Mucosa of stomach (tissue), 1 donor: ENCODE measurements around the gene PECR.
A peak's percentile ranks its signal among the peaks of the same experiment; 100 is the strongest.
"Not testable (repeated sequence)": the region's sequence is repeated elsewhere in the genome, so short reads cannot be mapped to it uniquely, and the experiment has no call there.

ENCODE experiments used
- H3K27me3 ChIP-seq: one replicate; pipeline ENCODE4 v1.7.0; 2013; ENCODE audit warnings: mild to moderate bottlenecking, low read length; ENCODE audit not compliant: control insufficient read depth, insufficient read depth
- H3K36me3 ChIP-seq: one replicate; pipeline ENCODE4 v1.7.0; 2013; ENCODE audit warnings: low read length; ENCODE audit not compliant: control insufficient read depth, insufficient read depth
- H3K4me1 ChIP-seq: one replicate; pipeline ENCODE4 v1.7.0; 2013; ENCODE audit warnings: mild to moderate bottlenecking, low read length; ENCODE audit not compliant: control insufficient read depth, insufficient read depth
- H3K4me3 ChIP-seq: one replicate; pipeline ENCODE4 v1.7.0; 2013; ENCODE audit warnings: low read length
- H3K9ac ChIP-seq: one replicate; pipeline ENCODE4 v1.7.0; 2013; ENCODE audit warnings: mild to moderate bottlenecking, low read length, moderate library complexity
- H3K9me3 ChIP-seq: one replicate; pipeline ENCODE4 v1.7.0; 2013; ENCODE audit warnings: mild to moderate bottlenecking, low read length, moderate library complexity; ENCODE audit not compliant: control insufficient read depth
- donor health status: Pancreatic carcinoma.

Gene PECR

DNA sequence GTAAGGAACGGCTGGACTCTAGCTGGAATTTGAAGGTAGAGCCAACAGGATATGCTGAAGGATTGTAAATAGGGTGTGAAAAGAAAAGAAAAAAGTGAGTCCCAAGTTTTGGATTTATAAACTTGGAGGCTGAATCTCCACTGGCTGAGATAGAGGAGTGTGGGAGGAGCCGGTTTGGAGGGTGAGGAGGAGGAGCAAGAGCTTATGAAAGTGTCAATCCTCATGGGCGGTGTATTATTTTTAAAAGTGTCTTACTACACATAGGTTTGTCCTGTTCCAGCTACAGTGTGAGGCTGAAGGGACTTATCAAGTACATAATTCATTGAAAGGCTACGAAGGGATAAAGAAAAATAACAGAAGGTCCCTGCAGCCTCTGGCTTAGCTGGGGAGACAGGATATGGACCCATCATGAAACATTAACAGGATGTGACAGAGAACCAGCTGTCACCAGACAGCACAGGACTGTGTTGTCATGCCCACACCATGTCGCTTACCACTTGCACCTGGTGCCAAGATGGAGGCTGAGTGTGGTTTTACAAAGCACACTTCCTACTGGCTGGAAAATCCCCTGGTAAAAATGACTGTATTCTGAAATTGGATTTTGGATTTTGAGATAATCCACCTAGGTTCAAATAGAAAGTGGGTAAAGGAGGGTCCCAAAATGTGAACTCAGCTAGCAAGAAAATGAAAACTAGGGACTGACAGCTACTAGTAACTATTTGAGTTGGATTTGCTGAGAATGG lies 65.7 kb downstream of the PECR start:
- H3K4me1 ChIP-seq = no peaks in the 10 kb centered on the region
- H3K9me3 ChIP-seq = no peaks in the 10 kb centered on the region
- H3K9ac ChIP-seq = no peak overlapping the region
- H3K27me3 ChIP-seq = no peaks in the 10 kb centered on the region
- no peak overlapping the region for H3K4me3 ChIP-seq
- H3K36me3 ChIP-seq = no peaks in the 10 kb centered on the region

DNA sequence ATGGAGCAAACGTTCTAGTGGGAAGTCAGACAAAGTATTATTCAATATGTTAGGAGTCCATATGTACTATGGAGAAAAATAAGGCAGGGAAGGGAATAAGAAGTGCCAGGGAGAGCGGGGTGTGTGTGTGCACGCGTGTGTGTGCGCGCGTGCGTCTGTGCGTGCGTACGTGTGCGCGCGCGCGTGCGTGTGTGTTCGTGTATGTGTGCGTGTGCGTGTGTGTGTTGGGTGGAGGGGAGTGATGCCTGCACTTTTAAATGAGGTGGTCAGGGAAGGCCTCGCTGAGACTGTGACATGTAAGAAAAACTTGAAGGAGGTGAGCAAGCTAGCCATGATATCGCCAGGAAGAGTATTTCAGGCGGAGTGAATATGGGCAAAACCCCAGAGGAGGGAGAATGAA lies 66.6 kb downstream of the PECR start:
- H3K27me3 ChIP-seq = no peaks in the 10 kb centered on the region
- H3K9me3 ChIP-seq = no peaks in the 10 kb centered on the region
- H3K9ac ChIP-seq = no peak overlapping the region
- H3K36me3 ChIP-seq = no peaks in the 10 kb centered on the region
- no peak overlapping the region for H3K4me3 ChIP-seq
- no peaks in the 10 kb centered on the region for H3K4me1 ChIP-seq

DNA sequence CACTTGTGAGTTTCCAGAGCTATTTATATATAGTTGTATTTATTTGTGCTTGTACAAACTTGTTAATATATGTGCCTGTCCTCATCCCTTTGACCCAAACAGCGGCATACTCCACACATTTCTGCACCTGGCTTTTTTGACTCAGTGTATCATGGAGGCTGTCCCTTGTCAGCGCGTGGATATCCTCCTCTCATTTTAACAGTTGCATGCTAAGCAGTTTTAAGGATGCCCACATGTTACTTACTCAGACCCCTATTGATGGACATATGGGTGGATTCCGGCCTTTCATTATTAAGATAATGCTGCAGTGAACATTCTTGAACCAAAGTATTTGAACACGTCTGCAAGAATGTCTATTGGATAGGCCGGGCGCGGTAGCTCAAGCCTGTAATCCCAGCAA lies 67.6 kb downstream of the PECR start:
- H3K4me3 ChIP-seq = no peak overlapping the region
- H3K9me3 ChIP-seq = no peaks in the 10 kb centered on the region
- H3K36me3 ChIP-seq = no peaks in the 10 kb centered on the region
- H3K9ac ChIP-seq = no peak overlapping the region
- no peaks in the 10 kb centered on the region for H3K4me1 ChIP-seq
- no peaks in the 10 kb centered on the region for H3K27me3 ChIP-seq

DNA sequence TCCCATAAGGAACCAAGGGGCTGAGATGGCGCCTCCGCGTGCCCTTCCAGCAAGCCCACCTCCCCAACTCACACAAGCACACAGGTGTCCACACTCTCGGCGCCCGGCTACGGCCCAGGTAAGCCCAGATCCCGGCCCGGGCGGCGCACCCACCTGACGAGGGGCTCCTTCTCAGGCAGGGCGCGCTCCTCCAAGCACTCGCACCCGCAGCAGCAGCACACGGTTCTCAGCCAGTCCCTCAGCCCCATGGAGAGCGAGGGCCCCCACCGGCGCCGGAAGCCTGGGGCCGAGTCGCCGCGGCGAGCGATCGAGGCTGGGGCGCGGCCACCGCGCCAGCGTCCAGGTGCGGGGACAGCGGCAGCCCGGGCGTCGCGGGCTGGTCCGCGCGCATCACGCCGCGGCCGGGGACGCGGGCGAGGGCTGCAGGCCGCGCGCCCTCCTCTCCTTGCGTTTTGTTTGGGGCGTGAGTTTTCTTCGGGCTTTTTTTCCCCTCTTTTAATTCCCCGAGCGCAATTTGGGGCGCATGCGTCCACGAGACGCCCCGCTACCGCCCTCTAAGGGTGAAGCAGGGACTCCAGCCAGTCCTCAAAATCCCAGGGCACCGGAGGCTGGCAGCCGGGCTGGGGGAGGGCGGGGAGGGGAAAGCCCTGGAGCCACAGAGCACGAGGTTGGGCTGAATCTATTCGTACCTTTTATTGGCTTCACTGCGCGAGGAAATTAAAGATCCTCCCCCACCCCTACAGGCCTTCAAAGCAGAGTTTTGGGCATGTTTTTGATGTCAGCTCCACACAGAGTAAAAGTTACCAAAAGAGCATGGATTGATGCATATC lies 68.3 kb downstream of the PECR start, which contains the start of gene MREG:
MREG (minus strand) TSS at position 472 of the 830 bp plus-strand sequence; CDS start at position 248, 224 bp downstream.
- H3K36me3 ChIP-seq = no peaks in the 10 kb centered on the region
- no peaks in the 10 kb centered on the region for H3K9me3 ChIP-seq
- H3K4me1 ChIP-seq = no peaks in the 10 kb centered on the region
- peak within 1 kb of the TSS; percentile 22 for H3K4me3 ChIP-seq
- peak within 1 kb of the TSS; percentile 85 for H3K9ac ChIP-seq
- H3K27me3 ChIP-seq = no peaks in the 10 kb centered on the region

DNA sequence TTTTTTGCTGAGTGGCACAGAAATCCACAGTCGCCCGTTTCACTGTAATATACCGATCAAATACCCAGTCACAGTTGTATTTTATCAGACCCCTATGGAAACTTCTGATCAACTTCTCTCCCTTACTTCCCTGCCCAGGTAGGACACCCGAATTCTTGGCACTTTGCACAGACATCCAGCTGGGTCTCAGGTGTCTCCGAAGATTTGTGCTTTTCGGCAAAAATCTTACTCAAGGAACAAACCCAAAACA lies 68.9 kb downstream of the PECR start:
- H3K27me3 ChIP-seq = no peaks in the 10 kb centered on the region
- H3K9me3 ChIP-seq = no peaks in the 10 kb centered on the region
- peak overlapping the region; percentile 22 for H3K4me3 ChIP-seq
- peak overlapping the region; percentile 85 for H3K9ac ChIP-seq
- H3K36me3 ChIP-seq = no peaks in the 10 kb centered on the region
- H3K4me1 ChIP-seq = no peaks in the 10 kb centered on the region

DNA sequence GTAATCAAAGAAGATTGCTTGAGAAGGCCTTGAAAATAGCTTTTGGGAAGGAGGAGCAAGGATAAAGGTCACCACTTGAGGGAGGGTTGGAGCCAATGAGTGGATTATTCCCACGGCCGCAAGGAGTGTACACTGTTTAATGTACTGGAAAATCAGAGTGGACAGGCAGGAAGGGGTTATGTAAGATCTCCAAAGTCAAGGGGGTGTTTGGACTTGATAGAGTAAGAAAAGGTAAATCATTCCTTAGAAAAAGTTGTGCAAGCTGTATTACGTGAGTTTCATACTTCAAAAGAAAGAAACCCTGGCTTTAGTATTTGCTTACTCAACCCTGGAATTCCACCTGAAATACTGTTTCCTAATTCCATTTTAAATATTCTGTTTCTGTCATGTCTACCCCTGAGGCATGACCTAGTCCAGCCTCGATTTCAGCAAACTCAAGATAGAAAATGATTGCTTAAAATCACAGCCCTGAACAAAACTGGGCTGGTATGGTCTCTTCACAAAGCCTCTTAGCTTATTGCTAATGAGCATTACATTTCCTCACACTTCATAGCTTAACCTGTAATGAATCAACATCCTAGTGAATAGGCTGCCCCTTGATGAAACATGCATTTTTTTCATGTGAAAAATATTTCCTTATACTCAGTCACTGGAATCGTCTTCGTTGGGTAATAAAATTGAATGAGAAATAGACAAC lies 69.3 kb downstream of the PECR start:
- no peaks in the 10 kb centered on the region for H3K27me3 ChIP-seq
- H3K4me3 ChIP-seq = peak overlapping the region; percentile 22
- no peaks in the 10 kb centered on the region for H3K9me3 ChIP-seq
- no peaks in the 10 kb centered on the region for H3K4me1 ChIP-seq
- H3K36me3 ChIP-seq = no peaks in the 10 kb centered on the region
- peak overlapping the region; percentile 85 for H3K9ac ChIP-seq

DNA sequence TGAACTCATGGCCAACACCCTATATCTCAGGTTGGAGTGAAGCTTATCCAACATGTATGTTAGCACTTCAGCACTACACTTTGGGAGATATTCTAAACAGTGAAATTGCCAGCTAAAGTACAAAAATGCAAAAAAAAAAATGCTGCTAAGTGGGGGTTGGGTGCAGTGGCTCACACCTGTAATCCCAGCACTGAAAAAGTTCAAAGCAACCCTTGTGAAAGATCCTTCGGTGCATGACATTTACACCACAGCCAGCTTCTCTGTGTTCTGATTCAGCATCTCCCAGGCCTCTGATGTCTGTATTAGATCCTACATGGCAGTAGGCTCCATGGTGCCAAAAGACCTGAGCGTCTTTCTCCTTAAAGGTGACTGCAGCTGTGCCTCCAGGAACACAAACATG lies 72.4 kb downstream of the PECR start:
- not testable (repeated sequence) for H3K9me3 ChIP-seq, H3K4me1 ChIP-seq, H3K9ac ChIP-seq, H3K4me3 ChIP-seq, H3K27me3 ChIP-seq, H3K36me3 ChIP-seq

DNA sequence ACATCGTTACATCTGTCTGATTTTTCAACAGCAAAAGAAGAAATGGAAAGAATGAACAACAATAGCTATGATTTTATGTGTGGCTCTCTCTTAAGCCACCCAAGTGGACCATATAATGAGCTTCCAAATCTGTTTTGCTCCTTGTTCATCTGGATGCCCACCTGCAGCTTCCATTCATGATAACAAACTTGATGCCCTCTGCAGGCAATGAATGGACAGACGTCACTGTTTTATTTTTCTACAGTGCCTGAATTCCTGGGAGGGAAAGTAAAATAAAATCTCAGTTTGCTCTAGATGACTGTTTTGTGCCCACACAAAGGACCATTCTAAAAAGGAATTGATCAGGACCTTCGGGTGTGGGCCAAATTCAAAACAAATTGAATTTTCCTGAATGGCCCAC lies 73.2 kb downstream of the PECR start:
- no peaks in the 10 kb centered on the region for H3K36me3 ChIP-seq

DNA sequence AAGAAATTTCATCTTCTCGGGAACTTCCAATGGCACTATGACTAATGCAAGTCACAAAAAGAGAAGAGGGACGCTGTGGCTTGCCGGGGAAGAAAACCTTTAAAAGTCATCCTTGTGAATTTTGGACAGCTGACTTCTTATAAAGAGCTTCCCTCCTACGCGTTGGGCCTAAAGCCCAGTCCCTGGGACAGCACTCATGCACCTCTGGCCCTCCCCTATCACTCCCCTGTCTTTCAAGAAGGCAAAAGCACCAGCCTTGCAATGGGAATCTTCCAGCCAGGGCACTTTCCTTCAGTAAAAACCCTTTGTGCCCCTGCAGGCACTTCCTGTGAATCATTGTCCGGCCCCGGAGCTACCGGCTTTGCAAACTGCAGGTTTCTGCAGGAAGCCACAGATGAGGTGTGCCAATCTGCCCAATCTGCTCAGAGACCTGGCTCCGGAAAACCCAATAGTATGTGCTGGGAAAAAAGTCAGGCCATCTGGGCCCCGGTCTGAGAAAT lies 75.4 kb downstream of the PECR start:
- Histone ChIP-seq H3K4me3 (no peak overlapping the region), H3K9ac (no peak overlapping the region), H3K36me3 (no peaks in the 10 kb centered on the region)

More for the DNA sequence above, 73.2 kb downstream of the PECR start:
- H3K9ac ChIP-seq = no peak overlapping the region
- H3K9me3 ChIP-seq = no peaks in the 10 kb centered on the region
- no peak overlapping the region for H3K4me3 ChIP-seq
- no peaks in the 10 kb centered on the region for H3K27me3 ChIP-seq
- H3K4me1 ChIP-seq = peaks cover 11% of the 10 kb centered on the region

DNA sequence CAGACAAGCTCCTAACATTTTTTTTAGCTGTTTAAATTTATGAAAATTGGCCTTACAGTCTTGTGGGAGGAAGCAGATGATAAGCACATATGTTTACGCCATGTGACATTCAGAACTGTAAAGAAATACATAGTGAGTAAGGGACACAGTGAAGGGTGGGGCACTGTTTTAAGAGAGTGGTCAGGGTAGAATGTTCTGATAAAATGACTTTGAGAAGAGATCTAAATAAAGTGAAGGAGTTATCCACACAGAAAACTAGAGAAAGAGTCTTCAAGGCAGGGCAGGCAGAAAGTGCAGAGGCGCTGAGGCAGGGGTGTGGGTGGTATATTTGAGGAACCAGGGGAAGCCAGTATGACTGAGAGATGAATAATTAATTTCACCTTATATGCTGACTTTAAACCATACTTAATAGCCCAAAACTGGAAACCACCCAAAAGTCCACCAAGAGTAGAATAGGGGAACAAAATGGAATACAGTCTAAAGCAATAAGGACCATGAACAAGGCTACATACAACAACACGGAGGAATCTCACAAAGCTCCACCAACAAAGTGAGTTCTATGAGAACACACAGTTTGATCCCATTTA lies 76.8 kb downstream of the PECR start:
- Histone ChIP-seq H3K9me3 (no peaks in the 10 kb centered on the region), H3K27me3 (no peaks in the 10 kb centered on the region), H3K4me3 (no peak overlapping the region), H3K36me3 (no peaks in the 10 kb centered on the region), H3K9ac (no peak overlapping the region), H3K4me1 (peaks cover 24% of the 10 kb centered on the region)

More for the DNA sequence above, 75.4 kb downstream of the PECR start:
- no peaks in the 10 kb centered on the region for H3K9me3 ChIP-seq
- H3K4me1 ChIP-seq = peaks cover 24% of the 10 kb centered on the region
- no peaks in the 10 kb centered on the region for H3K27me3 ChIP-seq

DNA sequence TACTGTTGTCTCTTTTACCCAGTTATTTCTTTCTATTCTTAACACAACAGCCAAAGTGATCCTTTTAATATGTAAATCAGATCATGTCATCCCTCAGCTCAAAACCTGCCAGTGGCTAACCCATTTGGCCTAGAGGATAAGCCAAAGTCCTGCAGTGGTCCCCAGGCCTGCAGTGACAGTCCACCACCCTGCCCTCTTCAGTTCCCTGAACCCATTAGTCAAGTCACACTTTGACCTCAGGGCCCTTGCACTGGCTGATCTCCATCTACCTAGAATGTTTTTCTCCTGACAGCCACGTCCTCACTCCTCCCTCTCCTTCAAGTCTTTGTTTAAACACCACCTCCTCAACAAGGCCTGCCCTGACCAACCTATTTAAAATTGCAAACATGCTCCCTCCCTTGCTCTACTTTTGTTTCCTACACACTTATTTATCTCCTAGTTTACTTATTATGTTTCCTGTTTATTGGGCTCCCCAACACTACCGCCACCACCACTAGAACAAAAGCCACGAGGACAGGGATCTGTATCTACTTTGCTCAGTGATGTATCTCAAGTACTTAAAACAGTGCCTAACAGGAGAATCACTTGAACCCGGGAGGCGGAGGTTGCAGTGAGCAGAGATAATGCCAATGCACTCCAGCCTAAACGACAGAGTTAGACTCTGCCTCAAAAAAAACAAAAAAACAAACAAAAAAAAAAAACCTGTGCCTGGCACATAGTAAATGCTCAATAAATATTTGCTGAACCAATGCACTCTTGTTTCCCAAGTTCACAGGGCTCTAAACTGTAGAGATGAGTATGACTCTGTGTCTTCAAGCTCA lies 77.5 kb downstream of the PECR start:
- Histone ChIP-seq H3K9me3 (no peaks in the 10 kb centered on the region), H3K9ac (no peak overlapping the region), H3K4me1 (peaks cover 24% of the 10 kb centered on the region), H3K27me3 (no peaks in the 10 kb centered on the region), H3K36me3 (no peaks in the 10 kb centered on the region), H3K4me3 (no peak overlapping the region)
